Measurements from ENCODE around the gene VPS18. TPM values are rescaled to one million over a fixed set of nuclear protein-coding genes. Genes with fewer than 3 reads are reported as not detected.

The VPS18 gene
- polyA plus RNA-seq, 10 donors, result 7.8 to 12.4 (median 9.3) TPM

- no peak for DNase-seq
These were observed 27.8 kb downstream of the VPS18 start for GRCh38 chr15:40921949-40922607.

GRCh38 chr15:40922608-40923005, 28.4 kb downstream of the VPS18 start:
- DNase-seq, result no peak

GRCh38 chr15:40923551-40923950, 29.3 kb downstream of the VPS18 start:
- DNase-seq, result no peak

GRCh38 chr15:40925495-40925862, 31.2 kb downstream of the VPS18 start:
- DNase-seq, result no peak

DNA sequence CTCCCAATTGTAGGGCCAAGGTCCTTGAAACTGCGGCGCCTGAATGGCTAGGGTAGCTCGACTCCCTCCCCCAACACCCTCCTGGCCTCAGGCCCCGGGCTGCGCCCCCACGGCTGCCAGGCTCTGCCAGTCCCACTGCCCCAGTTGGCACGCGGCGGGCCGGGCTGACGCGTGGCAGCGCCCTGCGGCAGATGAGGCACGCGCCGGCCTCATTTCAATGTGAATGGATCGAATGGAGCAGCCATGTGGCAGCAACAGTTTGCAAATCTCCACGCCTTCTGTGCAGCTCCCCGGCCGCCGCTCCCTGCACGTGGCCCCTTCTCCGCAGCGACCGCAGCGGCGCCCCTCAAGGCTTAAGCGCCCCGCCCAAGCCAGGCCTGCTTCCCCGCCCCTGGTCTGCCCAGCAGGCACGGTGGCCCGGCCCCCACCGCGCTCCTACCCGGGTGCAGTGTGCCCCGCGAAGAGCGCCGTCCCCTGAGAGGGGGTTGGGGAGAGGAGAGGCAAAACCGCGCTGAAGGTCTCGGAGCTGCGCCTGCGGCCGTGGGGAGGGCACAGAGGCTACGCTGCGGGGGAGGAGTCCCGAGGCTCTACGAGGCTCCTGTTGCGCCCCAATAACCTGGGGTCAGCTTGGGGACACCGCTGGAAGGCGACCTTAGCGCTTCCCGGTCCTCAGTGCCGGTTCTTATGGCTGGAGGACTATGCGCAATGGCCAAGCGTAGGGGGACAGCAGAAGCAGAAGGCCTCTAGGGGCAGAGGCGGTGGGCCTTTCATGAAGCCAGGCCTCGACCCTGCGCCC, 31.8 kb downstream of the VPS18 start:
- peak in 1 of 3 donors; percentile 65 for DNase-seq

- no peak for DNase-seq
These were observed 32.6 kb downstream of the VPS18 start for GRCh38 chr15:40926659-40927494.

GRCh38 chr15:40927495-40927872, 33.2 kb downstream of the VPS18 start:
- DNase-seq, result no peak

DNA sequence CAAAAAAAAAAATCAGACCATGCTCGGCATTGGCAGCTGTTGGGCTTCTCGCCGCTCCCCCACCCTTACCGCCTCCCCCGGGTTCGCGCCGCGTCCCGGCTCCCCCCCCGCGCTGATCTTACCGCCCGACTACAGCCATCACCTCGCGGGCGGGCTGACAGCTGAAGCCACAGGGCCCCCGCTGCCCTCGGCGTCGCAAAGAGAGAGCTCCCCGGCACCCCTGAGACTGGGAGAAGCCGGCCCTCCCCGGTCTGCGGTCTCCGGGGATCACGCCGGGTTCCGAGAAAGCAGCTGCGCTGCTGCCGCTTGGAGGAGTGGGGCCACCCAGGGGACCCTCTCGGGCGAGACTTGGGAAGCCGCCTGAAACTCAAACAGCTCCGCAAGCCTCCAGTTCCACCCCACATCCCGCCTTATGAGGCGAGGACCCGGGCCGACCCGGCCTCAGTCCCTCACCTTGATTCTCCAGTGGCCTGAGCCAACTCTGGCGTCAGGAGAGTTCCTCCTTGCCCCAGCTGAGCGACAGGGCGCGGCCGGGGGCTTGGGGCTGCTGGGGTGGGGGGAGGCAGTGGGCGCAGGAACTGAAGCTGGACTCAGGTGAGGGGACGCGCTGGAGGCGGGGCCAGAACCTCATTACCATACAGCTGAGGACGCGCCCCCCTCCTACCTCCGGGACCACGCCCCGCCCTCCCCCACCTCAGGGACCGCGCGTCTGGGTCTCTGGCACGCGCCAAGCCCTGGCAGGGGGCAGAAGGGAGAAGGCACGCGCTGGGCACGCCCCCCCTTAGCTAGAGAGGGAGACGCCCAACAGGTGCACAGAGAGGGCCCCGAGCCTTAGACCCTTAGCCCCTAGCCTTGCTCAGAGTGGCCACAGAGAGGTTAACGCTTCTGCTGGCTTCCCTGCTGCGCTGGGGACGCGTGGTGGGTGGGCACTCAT, 33.9 kb downstream of the VPS18 start:
- DNase-seq, result peak in 1 of 3 donors; percentile 55

DNA sequence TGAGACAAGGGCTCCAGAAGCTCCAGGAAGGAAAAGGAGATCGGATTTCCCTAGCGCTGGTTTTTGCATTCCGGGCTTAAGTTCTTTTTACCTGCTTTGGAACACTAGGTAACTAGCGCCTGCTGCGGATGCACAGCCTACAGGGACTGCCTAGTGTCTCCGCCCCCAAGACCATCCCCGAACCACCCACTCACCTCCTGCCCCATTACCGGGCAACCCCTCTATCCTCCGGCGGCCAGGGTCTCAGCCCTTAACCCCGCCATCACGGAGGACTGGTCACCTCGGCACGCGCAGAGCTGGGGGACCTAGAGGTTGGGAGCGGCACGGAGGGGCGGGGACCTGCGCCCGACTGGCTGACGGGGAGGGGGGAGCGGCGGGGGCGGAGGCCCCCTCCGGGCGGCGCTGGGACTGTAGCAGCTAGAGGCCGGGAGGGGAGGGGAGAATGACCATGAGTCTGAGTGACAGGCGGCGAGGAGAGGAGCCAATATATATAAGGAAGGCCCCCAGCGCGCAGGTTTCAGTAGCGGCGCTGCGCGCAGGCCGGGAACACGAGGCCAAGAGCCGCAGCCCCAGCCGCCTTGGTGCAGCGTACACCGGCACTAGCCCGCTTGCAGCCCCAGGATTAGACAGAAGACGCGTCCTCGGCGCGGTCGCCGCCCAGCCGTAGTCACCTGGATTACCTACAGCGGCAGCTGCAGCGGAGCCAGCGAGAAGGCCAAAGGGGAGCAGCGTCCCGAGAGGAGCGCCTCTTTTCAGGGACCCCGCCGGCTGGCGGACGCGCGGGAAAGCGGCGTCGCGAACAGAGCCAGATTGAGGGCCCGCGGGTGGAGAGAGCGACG, 34.8 kb downstream of the VPS18 start, which contains the start of gene DLL4:
Gene DLL4 (plus strand): TSS at position 520 of the 839 bp plus-strand sequence. CDS start 329 bp downstream, outside the sequence.
- peak in 2 of 3 donors; percentile 72 to 89 for DNase-seq

GRCh38 chr15:40929660-40930429, 35.6 kb downstream of the VPS18 start:
- peak in 2 of 3 donors; percentile 71 to 92 for DNase-seq

DNA sequence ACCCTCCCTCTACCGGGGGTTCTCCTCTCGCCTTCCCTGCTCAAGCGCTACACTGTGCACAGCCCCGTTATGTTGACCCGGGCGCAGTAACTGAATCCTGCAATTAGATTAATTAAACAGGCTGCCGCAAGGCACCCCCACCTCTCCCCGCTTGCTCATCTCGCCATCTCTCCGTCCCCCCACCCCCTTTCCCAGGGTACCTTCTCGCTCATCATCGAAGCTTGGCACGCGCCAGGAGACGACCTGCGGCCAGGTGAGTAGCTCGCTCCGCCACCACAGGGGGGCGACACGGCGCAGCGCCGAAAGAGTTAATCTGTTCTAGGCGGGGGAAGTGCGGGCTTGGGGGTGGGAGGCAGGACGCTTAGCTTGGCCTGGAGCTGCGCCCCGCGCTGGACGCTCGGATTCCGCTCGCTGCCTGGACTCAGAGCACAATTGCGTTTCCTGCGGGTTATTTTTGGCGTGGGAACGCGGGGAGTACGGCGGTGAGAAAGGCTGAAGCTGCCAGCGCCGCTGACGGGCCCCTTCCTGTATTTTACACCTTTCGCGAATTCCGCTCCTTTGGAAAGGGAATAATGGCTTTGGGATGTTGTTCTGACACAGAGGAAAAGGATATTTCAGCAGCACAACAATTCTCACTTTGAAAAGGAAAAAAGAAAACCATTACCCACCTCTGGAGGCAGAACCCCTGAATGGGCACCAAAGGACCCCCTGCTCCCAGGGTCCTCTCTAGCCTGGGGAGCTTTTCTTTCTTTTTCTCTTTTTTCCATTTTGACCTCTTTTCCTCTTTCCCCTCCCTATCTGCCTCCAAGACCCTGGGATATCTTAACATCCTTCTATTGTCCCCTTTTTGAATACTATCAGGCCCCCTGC, 36.4 kb downstream of the VPS18 start:
- peak in 2 of 3 donors; percentile 61 to 76 for DNase-seq

DNA sequence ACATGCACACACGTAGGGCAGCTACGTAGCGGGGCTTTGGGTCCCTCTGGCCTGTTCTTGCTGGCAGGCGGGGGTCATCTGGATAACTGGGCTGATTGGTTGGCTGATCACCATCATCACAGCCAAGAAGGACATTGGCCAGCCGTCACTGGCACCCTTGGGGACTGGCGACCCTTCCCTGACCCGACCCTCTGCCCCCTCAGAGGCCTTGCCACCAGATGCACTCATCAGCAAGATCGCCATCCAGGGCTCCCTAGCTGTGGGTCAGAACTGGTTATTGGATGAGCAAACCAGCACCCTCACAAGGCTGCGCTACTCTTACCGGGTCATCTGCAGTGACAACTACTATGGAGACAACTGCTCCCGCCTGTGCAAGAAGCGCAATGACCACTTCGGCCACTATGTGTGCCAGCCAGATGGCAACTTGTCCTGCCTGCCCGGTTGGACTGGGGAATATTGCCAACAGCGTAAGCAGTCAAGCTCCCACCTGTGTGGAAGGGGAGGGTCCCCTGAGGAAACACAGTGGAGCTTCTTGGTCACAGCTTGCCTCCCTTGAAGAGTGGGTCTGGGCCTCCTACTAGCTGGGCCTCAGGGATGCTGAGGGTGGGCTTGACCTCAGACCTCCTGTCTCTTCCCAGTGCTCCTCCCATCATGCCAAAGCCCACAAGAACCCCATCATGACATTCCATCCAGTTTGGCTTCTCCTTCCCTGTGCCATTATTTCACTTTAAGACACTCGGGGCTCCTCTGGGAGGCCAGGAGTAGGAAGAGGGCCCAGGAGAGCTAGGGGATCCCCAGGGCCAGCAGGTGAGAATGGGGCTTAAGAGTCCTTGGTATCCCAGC, 37.3 kb downstream of the VPS18 start:
- DNase-seq, result no peak

GRCh38 chr15:40932156-40932555, 37.9 kb downstream of the VPS18 start:
- no peak for DNase-seq

DNA sequence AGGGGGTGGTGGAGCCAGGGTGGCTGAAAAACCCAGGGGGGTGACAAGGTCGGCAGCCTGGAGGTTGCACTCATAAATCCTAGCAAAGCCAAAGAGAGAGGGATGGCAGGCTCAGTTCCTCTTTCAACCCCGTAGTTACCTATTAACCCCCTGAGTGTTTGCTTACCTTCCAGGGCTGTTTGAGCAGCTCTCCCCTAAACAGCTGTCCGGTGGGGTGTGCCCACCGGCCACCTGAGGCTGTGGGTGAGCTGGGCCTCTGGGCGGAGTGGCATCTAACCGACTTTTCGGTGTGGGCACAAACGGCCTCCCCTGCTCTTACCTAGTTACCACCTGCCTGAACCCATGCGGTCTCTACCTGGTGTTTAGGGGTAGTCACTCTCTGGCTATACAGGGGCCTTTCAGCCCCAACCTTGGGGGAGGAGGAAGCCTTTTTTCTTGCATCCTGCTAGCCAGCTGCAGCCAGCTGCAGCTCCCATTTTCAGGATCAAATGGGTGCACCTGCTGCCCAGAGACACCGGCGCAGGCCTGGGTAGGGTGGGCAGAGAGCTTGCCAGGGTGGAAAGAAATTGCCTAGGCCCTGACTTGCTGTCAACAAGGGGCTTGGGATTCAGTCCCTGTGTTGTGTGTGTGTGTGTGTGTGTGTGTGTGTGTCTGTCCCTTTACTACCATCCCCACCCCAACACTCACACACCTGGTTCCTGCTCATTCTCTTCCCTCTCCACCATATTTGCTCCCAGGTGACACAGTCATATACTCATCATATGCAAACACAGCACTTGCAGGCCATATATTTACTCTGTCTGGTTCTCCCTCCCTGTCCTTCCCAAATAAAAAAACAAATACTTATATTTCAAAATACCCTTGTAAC, 38.6 kb downstream of the VPS18 start:
- no peak for DNase-seq

GRCh38 chr15:40933517-40933902, 39.3 kb downstream of the VPS18 start:
- no peak for DNase-seq

DNA sequence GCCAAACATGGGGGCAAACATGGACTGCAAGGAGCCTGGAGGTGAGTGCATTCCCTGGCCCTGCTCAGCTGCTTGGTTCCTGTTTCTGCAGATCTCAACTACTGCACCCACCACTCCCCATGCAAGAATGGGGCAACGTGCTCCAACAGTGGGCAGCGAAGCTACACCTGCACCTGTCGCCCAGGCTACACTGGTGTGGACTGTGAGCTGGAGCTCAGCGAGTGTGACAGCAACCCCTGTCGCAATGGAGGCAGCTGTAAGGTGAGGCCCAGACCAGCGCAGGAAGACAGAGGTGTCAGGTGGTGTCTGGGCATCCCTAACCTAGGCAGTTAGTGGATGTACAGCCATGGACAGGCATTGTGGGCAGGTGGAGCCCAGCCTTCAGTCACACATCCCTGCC, 40.2 kb downstream of the VPS18 start:
- no peak for DNase-seq

All from muscle of back (tissue), 11 donors.